Uterus (tissue), 4 donors: ENCODE results near the gene CYP3A4. TPM values are rescaled to one million over a fixed set of nuclear protein-coding genes. Genes with fewer than 3 reads are reported as not detected.
"Not testable (repeated sequence)": the region's sequence is repeated elsewhere in the genome, so short reads cannot be mapped to it uniquely, and the experiment has no call there.

Experiments
- DNase-seq, 2 donors: peaks; one replicate each; pipeline ENCODE4 v3.0.0-alpha.2; 2019 to 2020
- H3K27ac ChIP-seq, 2 donors: fragments of 200-600 bp; sonication (generic); 1 replicate in 1 of 2; 2 replicates in 1 of 2; pipeline ENCODE4 v1.5.1; 2016 to 2018
- H3K27me3 ChIP-seq, 2 donors: fragments of 200-600 bp; sonication (generic); one replicate each; pipeline ENCODE4 v1.5.1; 2018 to 2019; ENCODE audit warnings: control low read depth in 1 of 2
- H3K36me3 ChIP-seq, 2 donors: fragments of 200-600 bp; sonication (generic); one replicate each; pipeline ENCODE4 v1.5.1; 2019; ENCODE audit warnings: control low read depth in 1 of 2
- H3K4me1 ChIP-seq, 2 donors: fragments of 200-600 bp; sonication (generic); one replicate each; pipeline ENCODE4 v1.5.1; 2018 to 2019; ENCODE audit warnings: control low read depth in 1 of 2
- H3K4me3 ChIP-seq, 2 donors: fragments of 200-600 bp; sonication (generic); 1 replicate in 1 of 2; 2 replicates in 1 of 2; pipeline ENCODE4 v1.5.1; 2018 to 2019; ENCODE audit warnings: mild to moderate bottlenecking in 1 of 2
- H3K9me3 ChIP-seq, 2 donors: fragments of 200-600 bp; sonication (generic); one replicate each; pipeline ENCODE4 v1.5.1; 2019; ENCODE audit warnings: control low read depth in 1 of 2
- CTCF ChIP-seq, 4 experiments: fragments of 200-600 bp in 2 of 4; fragments of 450-650 bp in 2 of 4; sonication (generic) in 2 of 4; IDR thresholded peaks; one replicate each; pipeline ENCODE4 v1.5.1; 2016 to 2019; ENCODE audit warnings: antibody characterized with exemption in 4 of 4, mild to moderate bottlenecking in 2 of 4, moderate library complexity in 1 of 4
- POLR2A ChIP-seq, 2 donors: fragments of 450-650 bp; IDR thresholded peaks; one replicate each; pipeline ENCODE4 v1.6.1; 2016; ENCODE audit warnings: antibody characterized with exemption in 2 of 2, mild to moderate bottlenecking in 1 of 2, moderate library complexity in 1 of 2
- intact Hi-C: fragments of 100-400 bp; cut with DNase I; formaldehyde crosslinking; loops from one replicate; pipeline ENCODE4 v1.15.1; 2023; ENCODE audit warnings: low total_unique reads
- total RNA-seq, 4 donors: library from RNA; depleted of rRNA in 3 of 4; stranded (reverse); fragments of >200 nt in 3 of 4; gene quantifications; one replicate each; pipeline versions ENCODE4 v1.1.0 to v1.2.4, GENCODE V29; 2014 to 2023
- donor health status: DM: yes; HTN: yes; CAD: no.

The CYP3A4 gene
- total RNA-seq, 4 donors from 2014 or later, result 0.18 TPM; not detected in 3

GRCh38 chr7:99728615-99729014 lies 55.4 kb downstream of the CYP3A4 start:
- TF ChIP-seq CTCF (IDR thresholded peaks at IDR 0.05), result no peak
- TF ChIP-seq POLR2A (IDR thresholded peaks at IDR 0.05), result no peak
- DNase-seq, result no peak
- Histone ChIP-seq H3K4me1 (no peaks in the 10 kb centered on the region), H3K36me3 (no peaks in the 10 kb centered on the region), H3K4me3 (no peak overlapping the region), H3K9me3 (no peaks in the 10 kb centered on the region), H3K27ac (no peak overlapping the region), H3K27me3 (no peaks in the 10 kb centered on the region)
- intact Hi-C loops, result no loop called here

DNA sequence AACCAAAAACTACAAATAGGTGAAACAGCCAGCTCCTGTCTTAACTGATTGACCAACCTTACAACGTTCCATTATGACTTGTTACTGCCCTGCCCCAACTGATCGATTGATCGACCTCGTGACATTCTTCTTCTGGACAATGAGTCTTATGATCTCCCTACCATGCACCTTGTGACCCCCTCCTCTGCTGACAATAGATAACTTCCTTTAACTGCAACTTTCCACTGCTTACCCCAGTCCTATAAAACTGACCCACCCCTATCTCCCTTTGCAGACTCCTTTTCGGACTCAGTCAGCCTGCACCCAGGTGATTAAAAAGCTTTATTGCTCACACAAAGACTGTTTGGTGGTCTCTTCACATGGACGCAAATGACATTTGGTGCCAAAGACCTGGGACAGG lies 60.8 kb downstream of the CYP3A4 start:
- DNase-seq, H3K9me3 ChIP-seq, H3K4me3 ChIP-seq, H3K4me1 ChIP-seq, H3K36me3 ChIP-seq, H3K27me3 ChIP-seq, intact Hi-C loops, H3K27ac ChIP-seq: not testable (repeated sequence)

- no peak for TF ChIP-seq CTCF (IDR thresholded peaks at IDR 0.05)
- TF ChIP-seq POLR2A (IDR thresholded peaks at IDR 0.05), result no peak
Measured at GRCh38 chr7:99720800-99721595, 63.0 kb downstream of the CYP3A4 start.

DNA sequence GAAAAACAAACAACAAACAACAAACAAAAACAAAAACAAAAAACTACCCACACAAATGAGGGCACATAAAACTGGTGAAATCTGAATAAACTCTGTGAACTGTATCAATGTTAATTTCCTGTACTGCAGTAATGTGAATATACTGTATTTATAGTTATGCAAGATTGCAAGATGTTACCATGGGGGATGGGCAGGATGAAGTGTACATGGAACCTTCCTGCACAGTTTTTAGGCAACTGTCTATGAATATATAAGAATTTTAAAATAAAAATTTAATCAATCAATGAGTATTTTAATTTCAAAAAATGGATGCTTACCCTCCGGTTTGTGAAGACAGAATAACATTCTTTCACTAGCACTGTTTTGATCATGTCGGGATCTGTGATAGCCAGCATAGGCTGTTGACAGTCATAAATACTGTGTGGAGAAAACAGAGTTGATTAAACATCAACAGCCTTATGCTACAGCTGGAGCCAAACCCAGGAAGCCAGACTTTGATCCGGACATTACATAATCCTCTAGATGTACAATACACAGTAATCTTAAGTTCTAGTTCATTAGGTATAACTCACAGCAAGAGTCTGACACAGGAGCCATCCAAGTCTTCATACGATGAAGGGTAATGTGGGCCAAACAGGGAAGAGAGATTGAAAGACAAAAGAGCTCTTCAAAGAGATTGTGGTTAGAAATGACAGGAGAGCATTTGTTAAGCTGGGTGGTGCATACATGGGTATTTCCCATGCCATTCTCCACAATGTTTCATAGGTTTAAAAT lies 63.8 kb downstream of the CYP3A4 start:
- TF ChIP-seq POLR2A (IDR thresholded peaks at IDR 0.05) (no peak), CTCF (IDR thresholded peaks at IDR 0.05) (no peak)
- intact Hi-C loops, result no loop called here
- no peak for DNase-seq
- H3K4me1 ChIP-seq, result no peaks in the 10 kb centered on the region
- no peak overlapping the region for H3K27ac ChIP-seq
- no peaks in the 10 kb centered on the region for H3K36me3 ChIP-seq
- H3K4me3 ChIP-seq, result no peak overlapping the region
- no peaks in the 10 kb centered on the region for H3K9me3 ChIP-seq
- H3K27me3 ChIP-seq, result no peaks in the 10 kb centered on the region

More at GRCh38 chr7:99720800-99721595, 63.0 kb downstream of the CYP3A4 start:
- H3K27me3 ChIP-seq, result no peaks in the 10 kb centered on the region
- no peaks in the 10 kb centered on the region for H3K4me1 ChIP-seq
- intact Hi-C loops, result no loop called here
- no peaks in the 10 kb centered on the region for H3K9me3 ChIP-seq
- no peak for DNase-seq
- no peak overlapping the region for H3K27ac ChIP-seq
- H3K4me3 ChIP-seq, result no peak overlapping the region
- H3K36me3 ChIP-seq, result no peaks in the 10 kb centered on the region

DNA sequence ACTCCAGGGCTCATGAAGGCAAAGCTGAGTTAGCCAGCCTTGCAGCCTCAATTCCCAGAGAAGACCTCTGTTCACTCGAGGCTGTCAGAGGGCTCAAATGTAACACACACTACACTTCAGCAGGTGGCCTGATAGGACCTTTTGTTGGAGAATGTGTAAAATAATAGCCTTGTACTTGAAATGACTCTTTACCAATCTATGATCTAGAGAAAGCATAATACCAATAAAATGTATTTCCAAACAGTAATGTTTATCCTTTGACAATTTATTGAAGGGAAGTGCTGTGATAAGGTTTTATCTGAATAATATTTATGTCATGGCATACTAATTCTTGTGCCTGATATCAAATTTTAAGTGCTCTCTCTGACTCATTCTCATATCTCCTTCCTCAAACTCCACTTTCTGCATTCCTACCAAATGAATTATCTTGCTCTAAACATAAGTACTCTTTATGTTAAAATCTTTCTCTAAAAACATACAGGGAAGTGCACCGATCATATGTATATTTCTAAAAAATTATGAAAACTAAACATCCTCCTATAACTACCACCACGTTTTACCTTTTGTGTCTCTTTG lies 69.9 kb downstream of the CYP3A4 start:
- intact Hi-C loops, result no loop called here
- Histone ChIP-seq H3K4me3 (no peak overlapping the region), H3K9me3 (no peaks in the 10 kb centered on the region), H3K36me3 (no peaks in the 10 kb centered on the region), H3K27me3 (no peaks in the 10 kb centered on the region), H3K27ac (no peak overlapping the region), H3K4me1 (no peaks in the 10 kb centered on the region)
- TF ChIP-seq POLR2A (IDR thresholded peaks at IDR 0.05) (no peak), CTCF (IDR thresholded peaks at IDR 0.05) (no peak)
- DNase-seq, result no peak
